Right lobe of liver (tissue), 6 donors: Measurements from ENCODE around the gene GNB1L. TPM values are rescaled to one million over a fixed set of nuclear protein-coding genes. Genes with fewer than 3 reads are reported as not detected.

ENCODE experiments used
- ATAC-seq, 4 donors: fragments of 200-7000 bp; cut with Tn5 transposase; one replicate each; pipeline ENCODE4 v1.9.1; 2020; ENCODE audit warnings: mild to moderate bottlenecking in 4 of 4, moderate library complexity in 4 of 4
- DNase-seq, 3 donors: peaks; one replicate each; pipeline ENCODE4 v3.0.0-alpha.2; 2020
- H3K27ac ChIP-seq, 3 donors: fragments of 200-600 bp; one replicate each; pipeline ENCODE4 v1.8.0; 2022
- H3K27me3 ChIP-seq, 2 donors: fragments of 200-600 bp; one replicate each; pipeline ENCODE4 v1.8.0; 2022
- H3K36me3 ChIP-seq, 4 donors: fragments of 200-600 bp; sonication (generic) in 1 of 4; one replicate each; pipeline versions ENCODE4 v1.5.1 to v1.8.0; 2017 to 2022; ENCODE audit warnings: control low read depth in 1 of 4
- H3K4me1 ChIP-seq, 4 donors: fragments of 200-600 bp; sonication (generic) in 1 of 4; one replicate each; pipeline versions ENCODE4 v1.5.1 to v1.8.0; 2017 to 2022; ENCODE audit warnings: control low read depth in 1 of 4
- H3K4me3 ChIP-seq, 3 donors: fragments of 200-600 bp; one replicate each; pipeline ENCODE4 v1.8.0; 2022
- H3K9me3 ChIP-seq, 4 donors: fragments of 200-600 bp; sonication (generic) in 1 of 4; one replicate each; pipeline versions ENCODE4 v1.5.1 to v1.8.0; 2017 to 2022; ENCODE audit warnings: control low read depth in 1 of 4
- POLR2A ChIP-seq: fragments of 450-650 bp; IDR thresholded peaks from one replicate; pipeline ENCODE4 v1.6.1; 2017; ENCODE audit warnings: antibody characterized with exemption, mild to moderate bottlenecking
- WGBS: methylation state at CpG from one replicate; pipeline ENCODE4 v1.1.6; 2018; ENCODE audit warnings: low coverage, low lambda C conversion rate; ENCODE audit not compliant: insufficient coverage; ENCODE audit errors: missing lambda C conversion rate; 5-methylcytosine and 5-hydroxymethylcytosine counted together
- intact Hi-C, 2 donors: fragments of 100-400 bp; cut with DNase I; formaldehyde crosslinking; loops; one replicate each; pipeline versions ENCODE4 v1.11.2 to v1.14.1; 2022
- total RNA-seq, 6 experiments: library from RNA; depleted of rRNA in 2 of 6; stranded (reverse); fragments of >200 nt in 2 of 6; fragmentation: NEBNext Ultra II Directional in 3 of 6; extraction: Animal tissue kit (Norgen Biotek cat#: 25700) in 3 of 6; gene quantifications; one replicate each; pipeline versions ENCODE4 v1.1.0 to v1.2.4, GENCODE V29; 2016 to 2023
- TF ChIP-seq, protein P1 (sequence below), 4 donors: fragments of 200-600 bp in 3 of 4; fragments of 450-650 bp in 1 of 4; IDR thresholded peaks; one replicate each; pipeline versions ENCODE4 v1.5.1 to v1.8.0; 2016 to 2022; ENCODE audit warnings: antibody characterized with exemption in 4 of 4, mild to moderate bottlenecking in 2 of 4
- donor health status: DM: no; HTN: yes; CAD: no.
- donor health status: DM: no; HTN: no; CAD: no.
- donor health status: DM: no; HTN: no; CAD: no.
- donor health status: DM: no; HTN: yes; CAD: no.
- donor health status: DM: no; HTN: yes; CAD: no.

The GNB1L gene
- total RNA-seq, 6 experiments from 2014 or later, result 1.4 to 3.2 (median 2.7) TPM

DNA sequence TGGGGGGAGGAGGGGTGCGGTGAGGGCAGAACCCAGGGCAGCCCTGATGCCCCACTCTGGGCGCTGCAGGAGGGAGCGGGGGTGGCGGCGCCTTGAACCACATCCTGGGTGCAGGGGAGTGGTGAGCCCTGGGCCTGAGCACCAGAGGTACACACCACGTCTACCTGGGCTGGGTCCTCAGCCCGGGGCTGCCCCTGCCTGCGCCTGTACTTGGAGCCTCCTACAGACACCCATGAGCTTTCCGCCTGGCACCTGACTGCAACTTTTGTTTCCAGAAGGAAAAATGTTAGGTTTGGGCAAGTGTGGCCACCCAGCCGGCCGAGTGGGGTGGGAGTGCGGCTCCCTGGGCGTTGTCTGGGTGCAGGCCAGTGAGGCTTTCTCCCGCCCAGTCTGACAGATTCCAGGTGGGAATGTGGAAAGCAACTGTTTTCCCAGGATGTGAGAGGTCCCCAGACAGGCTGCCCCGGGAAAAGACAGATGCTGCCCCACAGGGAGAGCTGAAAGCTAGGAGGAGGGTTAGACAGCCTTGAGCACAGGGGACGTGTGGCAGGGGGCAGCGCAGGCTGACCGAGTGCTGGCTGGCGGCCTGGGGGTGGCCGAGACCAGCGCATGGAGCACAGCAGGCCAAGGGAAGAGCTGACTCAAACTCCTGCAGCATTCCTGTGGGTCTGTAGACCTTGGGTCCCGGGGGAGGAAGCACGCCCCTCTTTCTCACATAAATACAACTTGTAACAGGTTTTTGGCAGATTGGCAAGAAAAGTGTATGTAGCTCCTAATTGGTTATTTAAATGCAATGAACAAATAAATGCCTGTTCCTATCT is 44.1 kb downstream of the GNB1L start:
- DNase-seq (peak in 2 of 3 donors; percentile 10 to 36), ATAC-seq (no peak)
- intact Hi-C loops, result no loop called here
- Histone ChIP-seq H3K36me3 (no peaks in the 10 kb centered on the region), H3K9me3 (no peaks in the 10 kb centered on the region), H3K27me3 (no peaks in the 10 kb centered on the region), H3K4me3 (no peak overlapping the region), H3K27ac (no peak overlapping the region), H3K4me1 (peaks cover 0 to 5% (median 0%) of the 10 kb centered on the region in 4 donors)
- whole genome bisulfite sequencing, result 80% methylated on average over 12 of the region's 23 CpGs
- TF ChIP-seq POLR2A, result no peak
- TF ChIP-seq, protein P1, sequence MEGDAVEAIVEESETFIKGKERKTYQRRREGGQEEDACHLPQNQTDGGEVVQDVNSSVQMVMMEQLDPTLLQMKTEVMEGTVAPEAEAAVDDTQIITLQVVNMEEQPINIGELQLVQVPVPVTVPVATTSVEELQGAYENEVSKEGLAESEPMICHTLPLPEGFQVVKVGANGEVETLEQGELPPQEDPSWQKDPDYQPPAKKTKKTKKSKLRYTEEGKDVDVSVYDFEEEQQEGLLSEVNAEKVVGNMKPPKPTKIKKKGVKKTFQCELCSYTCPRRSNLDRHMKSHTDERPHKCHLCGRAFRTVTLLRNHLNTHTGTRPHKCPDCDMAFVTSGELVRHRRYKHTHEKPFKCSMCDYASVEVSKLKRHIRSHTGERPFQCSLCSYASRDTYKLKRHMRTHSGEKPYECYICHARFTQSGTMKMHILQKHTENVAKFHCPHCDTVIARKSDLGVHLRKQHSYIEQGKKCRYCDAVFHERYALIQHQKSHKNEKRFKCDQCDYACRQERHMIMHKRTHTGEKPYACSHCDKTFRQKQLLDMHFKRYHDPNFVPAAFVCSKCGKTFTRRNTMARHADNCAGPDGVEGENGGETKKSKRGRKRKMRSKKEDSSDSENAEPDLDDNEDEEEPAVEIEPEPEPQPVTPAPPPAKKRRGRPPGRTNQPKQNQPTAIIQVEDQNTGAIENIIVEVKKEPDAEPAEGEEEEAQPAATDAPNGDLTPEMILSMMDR (IDR thresholded peaks at IDR 0.05), result no peak

GRCh38 chr22:19809741-19810140 is 44.9 kb downstream of the GNB1L start:
- Histone ChIP-seq H3K4me1 (peaks cover 0 to 5% (median 0%) of the 10 kb centered on the region in 4 donors), H3K4me3 (no peak overlapping the region), H3K27ac (no peak overlapping the region), H3K9me3 (no peaks in the 10 kb centered on the region), H3K36me3 (no peaks in the 10 kb centered on the region), H3K27me3 (no peaks in the 10 kb centered on the region)
- ATAC-seq (no peak), DNase-seq (peak in 1 of 3 donors; percentile 15)
- intact Hi-C loops, result no loop called here
- no peak for TF ChIP-seq POLR2A
- TF ChIP-seq, protein P1 (IDR thresholded peaks at IDR 0.05), result no peak
- WGBS, result 100% methylated on average over 2 of the region's 3 CpGs

DNA sequence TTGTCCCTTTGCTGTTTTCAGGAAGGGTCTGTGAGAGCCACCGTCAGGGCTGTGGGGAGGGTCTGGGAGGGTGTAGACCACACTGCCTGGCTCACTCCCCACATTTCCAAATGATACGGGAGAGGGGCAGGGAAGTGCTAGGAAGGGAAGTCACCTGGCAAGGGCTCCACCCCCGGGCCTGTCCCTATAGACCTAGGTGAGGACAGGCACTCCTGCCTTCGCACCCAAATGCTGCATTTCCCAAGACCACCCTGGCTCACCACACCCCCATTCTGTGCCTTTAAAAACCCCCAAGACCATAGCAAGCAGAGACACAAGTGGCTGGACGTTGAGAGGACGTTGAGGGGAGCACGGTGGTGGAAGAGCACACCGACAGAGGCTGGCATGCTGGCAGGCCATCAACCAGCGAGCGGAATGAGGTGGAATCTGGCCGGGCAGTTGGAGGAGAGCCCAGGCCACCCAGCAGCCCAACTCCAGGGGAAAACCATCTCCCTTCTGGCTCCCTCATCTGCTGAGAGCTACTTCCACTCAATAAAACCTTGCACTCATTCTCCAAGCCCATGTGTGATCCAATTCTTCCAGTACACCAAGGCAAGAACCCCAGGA is 45.7 kb downstream of the GNB1L start:
- Histone ChIP-seq H3K4me1 (peaks cover 0 to 5% (median 0%) of the 10 kb centered on the region in 4 donors), H3K9me3 (no peaks in the 10 kb centered on the region), H3K36me3 (no peaks in the 10 kb centered on the region), H3K27ac (no peak overlapping the region), H3K4me3 (no peak overlapping the region), H3K27me3 (no peaks in the 10 kb centered on the region)
- 39% methylated on average over 6 of the region's 11 CpGs for WGBS
- DNase-seq (peak; percentile 58 to 81 (median 76)), ATAC-seq (peak; percentile 74 to 96 (median 82))
- TF ChIP-seq, protein P1 (IDR thresholded peaks at IDR 0.05), result no peak
- no peak for TF ChIP-seq POLR2A
- intact Hi-C loops, result no loop called here

- DNase-seq, result peak; percentile 12 to 47 (median 28)
- ATAC-seq, result no peak
- intact Hi-C loops, result no loop called here
Observed at GRCh38 chr22:19807914-19808872, 46.5 kb downstream of the GNB1L start.

More at GRCh38 chr22:19807914-19808872, 46.5 kb downstream of the GNB1L start:
- H3K27me3 ChIP-seq, result no peaks in the 10 kb centered on the region
- H3K36me3 ChIP-seq, result no peaks in the 10 kb centered on the region
- no peak overlapping the region for H3K4me3 ChIP-seq
- H3K4me1 ChIP-seq, result peaks cover 0 to 5% (median 0%) of the 10 kb centered on the region in 4 donors
- H3K9me3 ChIP-seq, result no peaks in the 10 kb centered on the region
- 93% methylated on average over 8 of the region's 20 CpGs for WGBS
- no peak overlapping the region for H3K27ac ChIP-seq
- TF ChIP-seq POLR2A, result no peak
- TF ChIP-seq, protein P1 (IDR thresholded peaks at IDR 0.05), result no peak
